K562 (cell line): ENCODE measurements around the gene PPM1H. TPM values are rescaled to one million over a fixed set of nuclear protein-coding genes. Genes with fewer than 3 reads are reported as not detected.

ENCODE experiments used
- C11orf30 ChIP-seq: fragments of 450-650 bp; IDR thresholded peaks from 2 replicates; pipeline ENCODE4 v1.6.1; 2016; ENCODE audit warnings: low read depth, mild to moderate bottlenecking
- CTBP1 ChIP-seq: fragments of 450-650 bp; IDR thresholded peaks from 2 replicates; pipeline ENCODE4 v1.6.1; 2016; ENCODE audit warnings: borderline replicate concordance
- GTF2F1 ChIP-seq: IDR thresholded peaks from 2 replicates; pipeline ENCODE4 v1.6.1; 2011; ENCODE audit warnings: low read depth, low read length, improper control_type of control experiment
- JUN ChIP-seq, 2 experiments: sonication (generic) in 1 of 2; formaldehyde crosslinking in 1 of 2; IDR thresholded peaks; 2 replicates each; pipeline versions ENCODE4 v1.6.1 to v1.8.0; 2012 to 2022; ENCODE audit warnings: borderline replicate concordance in 2 of 2, mild to moderate bottlenecking in 2 of 2, improper control_type of control experiment in 1 of 2, low read depth in 1 of 2, low read length in 1 of 2, missing genetic modification reagents in 1 of 2
- KLF1 ChIP-seq: fragments of 450-650 bp; IDR thresholded peaks from 2 replicates; pipeline ENCODE4 v1.6.1; 2016; ENCODE audit warnings: missing genetic modification characterization, missing compliant biosample characterization
- MAFF ChIP-seq: IDR thresholded peaks from 2 replicates; pipeline ENCODE4 v1.6.1; 2012; ENCODE audit warnings: low read length, improper control_type of control experiment
- MAFG ChIP-seq: fragments of 450-650 bp; conservative IDR thresholded peaks from 2 replicates; pipeline ENCODE4 v1.6.1; 2016; ENCODE audit warnings: missing genetic modification characterization, missing compliant biosample characterization
- SLC30A9 ChIP-seq: fragments of 250-450 bp; sonication (Bioruptor Pico); IDR thresholded peaks from 2 replicates; pipeline ENCODE4 v1.8.0; 2022; ENCODE audit warnings: mild to moderate bottlenecking, moderate library complexity
- SRSF1 ChIP-seq: fragments of 200-400 bp; formaldehyde crosslinking; IDR thresholded peaks from 2 replicates; pipeline ENCODE4 v1.6.1; 2017; ENCODE audit warnings: mild to moderate bottlenecking, low read depth, low read length, moderate library complexity
- SRSF7 ChIP-seq: fragments of 200-400 bp; formaldehyde crosslinking; optimal IDR thresholded peaks from 2 replicates; pipeline ENCODE3; 2017; ENCODE audit warnings: mild to moderate bottlenecking, low read depth, low read length
- ZBTB17 ChIP-seq: fragments of 450-650 bp; formaldehyde crosslinking; IDR thresholded peaks from 2 replicates; pipeline ENCODE4 v1.4.0; 2020; ENCODE audit warnings: mild to moderate bottlenecking
- ZEB2 ChIP-seq: fragments of 450-650 bp; IDR thresholded peaks from 2 replicates; pipeline ENCODE4 v1.6.1; 2016
- polyA plus RNA-seq, 8 experiments: library from polyadenylated mRNA; depleted of rRNA in 4 of 8; stranded (reverse) in 5 of 8; unstranded in 3 of 8; fragments of >200 nt; fragmentation: Nextera tagmentation in 2 of 8; fragmentation: Illumina TruSeq in 1 of 8; extraction: Ambion mirVana in 2 of 8; extraction: Trizol in 1 of 8; gene quantifications; 2 replicates each; pipeline versions ENCODE4 v1.2.1 to v1.2.3, GENCODE V29; 2011 to 2014; ENCODE audit warnings: inconsistent platforms in 1 of 8, missing spikeins in 1 of 8
- total RNA-seq, 7 experiments: library from RNA; depleted of rRNA in 6 of 7; stranded (reverse); fragments of >200 nt in 6 of 7; fragmentation: Illumina TruSeq in 2 of 7; extraction: Trizol in 2 of 7; gene quantifications; 2 replicates each; pipeline versions ENCODE4 v1.2.1 to v1.2.3, GENCODE V29; 2011 to 2021; ENCODE audit warnings: low replicate concordance in 1 of 7
- TF ChIP-seq, protein P1 (sequence below), 2 experiments: fragments of 450-650 bp; formaldehyde crosslinking in 1 of 2; IDR thresholded peaks; 2 replicates each; pipeline versions ENCODE4 v1.4.0 to v1.6.1; 2014 to 2020; ENCODE audit warnings: mild to moderate bottlenecking in 2 of 2, borderline replicate concordance in 1 of 2, low read depth in 1 of 2
- TF ChIP-seq, protein P2 (sequence below): fragments of 450-650 bp; formaldehyde crosslinking; IDR thresholded peaks from 2 replicates; pipeline ENCODE4 v1.4.0; 2022; ENCODE audit warnings: missing genetic modification characterization
- TF ChIP-seq, protein P3 (sequence below): fragments of 250-450 bp; sonication (Bioruptor Pico); IDR thresholded peaks from 2 replicates; pipeline ENCODE4 v1.4.0; 2020
- TF ChIP-seq, protein P4 (sequence below): sonication (generic); formaldehyde crosslinking; IDR thresholded peaks from 2 replicates; pipeline ENCODE4 v1.9.0; 2022; ENCODE audit warnings: mild to moderate bottlenecking, missing genetic modification reagents

The PPM1H gene
- total and polyA plus RNA-seq, 9 of the 15 experiments (the other 6 are each of a cell fraction or from before 2014, with no cell fraction given), result 5.3 to 29.3 (median 11.3) TPM

DNA sequence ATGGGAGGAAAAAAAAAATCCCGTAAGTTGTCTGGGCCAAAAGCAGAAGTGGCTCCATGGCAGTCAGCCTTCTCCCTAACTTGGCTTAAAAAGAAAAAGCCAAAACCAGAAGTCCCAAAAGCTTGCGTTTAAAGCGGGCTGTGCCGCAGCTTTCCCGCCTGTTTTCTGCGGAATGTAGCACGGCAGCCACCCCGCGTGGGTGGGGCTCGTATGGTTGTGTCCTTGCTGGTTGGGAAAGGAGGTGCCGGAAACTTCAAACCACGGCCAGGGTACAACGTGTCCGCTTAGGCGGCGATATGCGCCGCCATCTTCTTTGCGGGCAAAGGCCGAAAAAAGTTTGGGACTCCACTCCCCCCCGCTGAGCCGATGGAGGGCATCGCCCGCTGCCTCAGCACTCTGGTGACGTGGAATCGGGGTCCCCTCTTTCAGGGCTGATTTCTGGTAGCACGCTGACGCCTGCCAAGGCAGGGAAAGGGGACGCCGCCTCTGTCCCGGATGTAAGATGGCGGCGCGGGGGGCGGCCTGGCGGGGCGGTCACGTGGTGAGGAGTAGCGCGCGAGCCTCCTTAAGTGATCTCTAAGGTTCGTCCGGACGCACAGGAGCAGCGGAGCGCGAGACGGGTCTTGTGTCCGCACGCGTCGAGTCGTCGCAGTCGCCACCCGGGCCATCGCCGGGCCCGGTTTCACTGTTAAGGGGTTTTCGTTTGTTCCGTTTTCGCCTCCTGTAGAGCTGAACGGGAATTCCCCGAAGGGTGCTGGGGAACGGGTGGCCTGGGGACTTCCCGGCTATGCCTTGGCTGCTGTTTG lies 332.5 kb downstream of the PPM1H start (continued):
- TF ChIP-seq, protein P1, sequence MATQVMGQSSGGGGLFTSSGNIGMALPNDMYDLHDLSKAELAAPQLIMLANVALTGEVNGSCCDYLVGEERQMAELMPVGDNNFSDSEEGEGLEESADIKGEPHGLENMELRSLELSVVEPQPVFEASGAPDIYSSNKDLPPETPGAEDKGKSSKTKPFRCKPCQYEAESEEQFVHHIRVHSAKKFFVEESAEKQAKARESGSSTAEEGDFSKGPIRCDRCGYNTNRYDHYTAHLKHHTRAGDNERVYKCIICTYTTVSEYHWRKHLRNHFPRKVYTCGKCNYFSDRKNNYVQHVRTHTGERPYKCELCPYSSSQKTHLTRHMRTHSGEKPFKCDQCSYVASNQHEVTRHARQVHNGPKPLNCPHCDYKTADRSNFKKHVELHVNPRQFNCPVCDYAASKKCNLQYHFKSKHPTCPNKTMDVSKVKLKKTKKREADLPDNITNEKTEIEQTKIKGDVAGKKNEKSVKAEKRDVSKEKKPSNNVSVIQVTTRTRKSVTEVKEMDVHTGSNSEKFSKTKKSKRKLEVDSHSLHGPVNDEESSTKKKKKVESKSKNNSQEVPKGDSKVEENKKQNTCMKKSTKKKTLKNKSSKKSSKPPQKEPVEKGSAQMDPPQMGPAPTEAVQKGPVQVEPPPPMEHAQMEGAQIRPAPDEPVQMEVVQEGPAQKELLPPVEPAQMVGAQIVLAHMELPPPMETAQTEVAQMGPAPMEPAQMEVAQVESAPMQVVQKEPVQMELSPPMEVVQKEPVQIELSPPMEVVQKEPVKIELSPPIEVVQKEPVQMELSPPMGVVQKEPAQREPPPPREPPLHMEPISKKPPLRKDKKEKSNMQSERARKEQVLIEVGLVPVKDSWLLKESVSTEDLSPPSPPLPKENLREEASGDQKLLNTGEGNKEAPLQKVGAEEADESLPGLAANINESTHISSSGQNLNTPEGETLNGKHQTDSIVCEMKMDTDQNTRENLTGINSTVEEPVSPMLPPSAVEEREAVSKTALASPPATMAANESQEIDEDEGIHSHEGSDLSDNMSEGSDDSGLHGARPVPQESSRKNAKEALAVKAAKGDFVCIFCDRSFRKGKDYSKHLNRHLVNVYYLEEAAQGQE (IDR thresholded peaks at IDR 0.05; ENCODE audit: borderline replicate concordance), result peak; percentile 56
- TF ChIP-seq, protein P1 (CRISPR knock-in tag; IDR thresholded peaks at IDR 0.05; ENCODE audit: low read depth), result peak; percentile 72
- TF ChIP-seq JUN (IDR thresholded peaks at IDR 0.05; ENCODE audit: borderline replicate concordance, low read depth, low read length) (peak; percentile 11; the same call in 1 of the 2 replicates), JUN (CRISPR knock-in tag; IDR thresholded peaks at IDR 0.05; ENCODE audit: borderline replicate concordance) (0 out of 2 replicates have a peak, but pooled peaks have one; percentile 70), C11orf30 (no peak), GTF2F1 (0 out of 2 replicates have a peak, but pooled peaks have one; percentile 23), MAFG (tag) (0 out of 2 replicates have a peak, but pooled peaks have one; percentile 7), ZBTB17 (CRISPR knock-in tag) (peak; percentile 85), SRSF7 (no peak), CTBP1 (peak; percentile 13; the same call in 1 of the 2 replicates), ZEB2 (no peak), SRSF1 (0 out of 2 replicates have a peak, but pooled peaks have one; percentile 48), MAFF (no peak), KLF1 (tag) (peak; percentile 88), SLC30A9 (CRISPR knock-in tag) (no peak)
- TF ChIP-seq, protein P2, sequence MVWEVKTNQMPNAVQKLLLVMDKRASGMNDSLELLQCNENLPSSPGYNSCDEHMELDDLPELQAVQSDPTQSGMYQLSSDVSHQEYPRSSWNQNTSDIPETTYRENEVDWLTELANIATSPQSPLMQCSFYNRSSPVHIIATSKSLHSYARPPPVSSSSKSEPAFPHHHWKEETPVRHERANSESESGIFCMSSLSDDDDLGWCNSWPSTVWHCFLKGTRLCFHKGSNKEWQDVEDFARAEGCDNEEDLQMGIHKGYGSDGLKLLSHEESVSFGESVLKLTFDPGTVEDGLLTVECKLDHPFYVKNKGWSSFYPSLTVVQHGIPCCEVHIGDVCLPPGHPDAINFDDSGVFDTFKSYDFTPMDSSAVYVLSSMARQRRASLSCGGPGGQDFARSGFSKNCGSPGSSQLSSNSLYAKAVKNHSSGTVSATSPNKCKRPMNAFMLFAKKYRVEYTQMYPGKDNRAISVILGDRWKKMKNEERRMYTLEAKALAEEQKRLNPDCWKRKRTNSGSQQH, result no peak
- TF ChIP-seq, protein P3, sequence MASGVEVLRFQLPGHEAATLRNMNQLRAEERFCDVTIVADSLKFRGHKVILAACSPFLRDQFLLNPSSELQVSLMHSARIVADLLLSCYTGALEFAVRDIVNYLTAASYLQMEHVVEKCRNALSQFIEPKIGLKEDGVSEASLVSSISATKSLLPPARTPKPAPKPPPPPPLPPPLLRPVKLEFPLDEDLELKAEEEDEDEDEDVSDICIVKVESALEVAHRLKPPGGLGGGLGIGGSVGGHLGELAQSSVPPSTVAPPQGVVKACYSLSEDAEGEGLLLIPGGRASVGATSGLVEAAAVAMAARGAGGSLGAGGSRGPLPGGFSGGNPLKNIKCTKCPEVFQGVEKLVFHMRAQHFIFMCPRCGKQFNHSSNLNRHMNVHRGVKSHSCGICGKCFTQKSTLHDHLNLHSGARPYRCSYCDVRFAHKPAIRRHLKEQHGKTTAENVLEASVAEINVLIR (CRISPR knock-in tag), result no peak; the same call in 1 of the 2 replicates
- TF ChIP-seq, protein P4, sequence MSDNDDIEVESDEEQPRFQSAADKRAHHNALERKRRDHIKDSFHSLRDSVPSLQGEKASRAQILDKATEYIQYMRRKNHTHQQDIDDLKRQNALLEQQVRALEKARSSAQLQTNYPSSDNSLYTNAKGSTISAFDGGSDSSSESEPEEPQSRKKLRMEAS (CRISPR knock-in tag), result peak; percentile 93
